ENCODE results near the gene GIMAP7. TPM values are rescaled to one million over a fixed set of nuclear protein-coding genes. Genes with fewer than 3 reads are reported as not detected.

Gene GIMAP7
- total RNA-seq, 1 experiment from 2014 or later, result 0.25 TPM

DNA sequence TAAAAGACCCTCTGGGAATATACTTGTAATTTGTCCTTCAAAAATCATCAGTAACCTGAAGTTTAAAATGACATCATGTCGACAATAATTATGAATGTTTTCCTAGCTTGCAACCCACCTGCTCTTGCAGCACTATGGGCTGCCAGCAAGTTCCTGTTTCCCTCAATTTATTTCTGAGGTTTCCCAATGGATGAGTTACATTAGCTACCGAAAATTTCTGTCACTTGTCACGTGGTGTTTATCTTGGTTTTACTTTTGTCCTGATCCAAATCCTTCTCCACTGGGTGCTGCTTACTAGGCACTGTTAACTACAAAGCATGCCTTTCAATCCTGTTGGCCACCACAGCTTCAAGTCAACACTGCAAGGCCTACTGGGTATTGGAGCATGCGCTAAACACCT is 32.8 kb upstream of the GIMAP7 start:
- CTCF ChIA-PET, result no interaction called here

More for the DNA sequence above, 32.8 kb upstream of the GIMAP7 start:
- ChIA-PET POLR2A (no interaction called here), RAD21 (ENCODE audit: low non-redundant PET in 1 of 2, low total read pairs in 2 of 2, uncharacterized antibody in 2 of 2, unreplicated experiment in 2 of 2) (no interaction called here)
- intact Hi-C loops (cut with micrococcal nuclease), result no loop called here
- no TSS peak for BruUV-seq (replicated peaks)
- H3K4me1 ChIP-seq (ENCODE audit: control insufficient read depth in 1 of 2, insufficient read depth in 2 of 2, low read length in 2 of 2), result peaks cover 0 to 3% of the 10 kb centered on the region in 2 experiments; a peak in 1 of 4 replicates
- H3K79me2 ChIP-seq (ENCODE audit: insufficient read depth, low read length), result no peaks in the 10 kb centered on the region
- H3K9me2 ChIP-seq (ENCODE audit: insufficient read depth), result no peaks in the 10 kb centered on the region
- TF ChIP-seq, protein P1, sequence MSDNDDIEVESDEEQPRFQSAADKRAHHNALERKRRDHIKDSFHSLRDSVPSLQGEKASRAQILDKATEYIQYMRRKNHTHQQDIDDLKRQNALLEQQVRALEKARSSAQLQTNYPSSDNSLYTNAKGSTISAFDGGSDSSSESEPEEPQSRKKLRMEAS (IDR thresholded peaks at IDR 0.05), result no peak
- TF ChIP-seq, protein P2, sequence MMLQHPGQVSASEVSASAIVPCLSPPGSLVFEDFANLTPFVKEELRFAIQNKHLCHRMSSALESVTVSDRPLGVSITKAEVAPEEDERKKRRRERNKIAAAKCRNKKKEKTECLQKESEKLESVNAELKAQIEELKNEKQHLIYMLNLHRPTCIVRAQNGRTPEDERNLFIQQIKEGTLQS (IDR thresholded peaks at IDR 0.05), result no peak
- TF ChIP-seq POLR2AphosphoS5 (IDR thresholded peaks at IDR 0.05; ENCODE audit: low read depth, low read length) (no peak), SIN3A (IDR thresholded peaks at IDR 0.05; ENCODE audit: low read depth) (no peak), FOSL1 (IDR thresholded peaks at IDR 0.05; ENCODE audit: low read depth) (no peak), ELF1 (IDR thresholded peaks at IDR 0.05; ENCODE audit: borderline replicate concordance, low read depth) (no peak), CEBPB (IDR thresholded peaks at IDR 0.05; ENCODE audit: low read depth) (no peak), ZNF274 (IDR thresholded peaks at IDR 0.05; ENCODE audit: low read depth, low read length) (no peak), YY1 (IDR thresholded peaks at IDR 0.05; ENCODE audit: extremely low read depth, insufficient replicate concordance, low read depth, low read length) (no peak), TCF7L2 (IDR thresholded peaks at IDR 0.05; ENCODE audit: borderline replicate concordance, extremely low read depth, insufficient read depth, insufficient read length) (no peak), EZH2 (IDR thresholded peaks at IDR 0.05) (no peak), EGR1 (IDR thresholded peaks at IDR 0.05; ENCODE audit: low read depth) (no peak), RAD21 (IDR thresholded peaks at IDR 0.05; ENCODE audit: low read depth) (no peak), SP1 (IDR thresholded peaks at IDR 0.05; ENCODE audit: low read depth) (no peak), POLR2A (IDR thresholded peaks at IDR 0.05; ENCODE audit: borderline replicate concordance, extremely low read depth, insufficient read depth, insufficient read length) (no peak), ZFX (IDR thresholded peaks at IDR 0.05) (no peak)
- TF ChIP-seq, protein P3, sequence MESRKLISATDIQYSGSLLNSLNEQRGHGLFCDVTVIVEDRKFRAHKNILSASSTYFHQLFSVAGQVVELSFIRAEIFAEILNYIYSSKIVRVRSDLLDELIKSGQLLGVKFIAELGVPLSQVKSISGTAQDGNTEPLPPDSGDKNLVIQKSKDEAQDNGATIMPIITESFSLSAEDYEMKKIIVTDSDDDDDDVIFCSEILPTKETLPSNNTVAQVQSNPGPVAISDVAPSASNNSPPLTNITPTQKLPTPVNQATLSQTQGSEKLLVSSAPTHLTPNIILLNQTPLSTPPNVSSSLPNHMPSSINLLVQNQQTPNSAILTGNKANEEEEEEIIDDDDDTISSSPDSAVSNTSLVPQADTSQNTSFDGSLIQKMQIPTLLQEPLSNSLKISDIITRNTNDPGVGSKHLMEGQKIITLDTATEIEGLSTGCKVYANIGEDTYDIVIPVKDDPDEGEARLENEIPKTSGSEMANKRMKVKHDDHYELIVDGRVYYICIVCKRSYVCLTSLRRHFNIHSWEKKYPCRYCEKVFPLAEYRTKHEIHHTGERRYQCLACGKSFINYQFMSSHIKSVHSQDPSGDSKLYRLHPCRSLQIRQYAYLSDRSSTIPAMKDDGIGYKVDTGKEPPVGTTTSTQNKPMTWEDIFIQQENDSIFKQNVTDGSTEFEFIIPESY (IDR thresholded peaks at IDR 0.05; ENCODE audit: extremely low read depth, insufficient replicate concordance, low read length), result no peak
- TF ChIP-seq, protein P4, sequence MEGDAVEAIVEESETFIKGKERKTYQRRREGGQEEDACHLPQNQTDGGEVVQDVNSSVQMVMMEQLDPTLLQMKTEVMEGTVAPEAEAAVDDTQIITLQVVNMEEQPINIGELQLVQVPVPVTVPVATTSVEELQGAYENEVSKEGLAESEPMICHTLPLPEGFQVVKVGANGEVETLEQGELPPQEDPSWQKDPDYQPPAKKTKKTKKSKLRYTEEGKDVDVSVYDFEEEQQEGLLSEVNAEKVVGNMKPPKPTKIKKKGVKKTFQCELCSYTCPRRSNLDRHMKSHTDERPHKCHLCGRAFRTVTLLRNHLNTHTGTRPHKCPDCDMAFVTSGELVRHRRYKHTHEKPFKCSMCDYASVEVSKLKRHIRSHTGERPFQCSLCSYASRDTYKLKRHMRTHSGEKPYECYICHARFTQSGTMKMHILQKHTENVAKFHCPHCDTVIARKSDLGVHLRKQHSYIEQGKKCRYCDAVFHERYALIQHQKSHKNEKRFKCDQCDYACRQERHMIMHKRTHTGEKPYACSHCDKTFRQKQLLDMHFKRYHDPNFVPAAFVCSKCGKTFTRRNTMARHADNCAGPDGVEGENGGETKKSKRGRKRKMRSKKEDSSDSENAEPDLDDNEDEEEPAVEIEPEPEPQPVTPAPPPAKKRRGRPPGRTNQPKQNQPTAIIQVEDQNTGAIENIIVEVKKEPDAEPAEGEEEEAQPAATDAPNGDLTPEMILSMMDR (IDR thresholded peaks at IDR 0.05 in 2 of 3, conservative IDR thresholded peaks at IDR 0.05 in 1 of 3; ENCODE audit: borderline replicate concordance in 1 of 3, insufficient read depth in 1 of 3, low read depth in 2 of 3, low read length in 2 of 3), result no peak
- TF ChIP-seq, protein P5, sequence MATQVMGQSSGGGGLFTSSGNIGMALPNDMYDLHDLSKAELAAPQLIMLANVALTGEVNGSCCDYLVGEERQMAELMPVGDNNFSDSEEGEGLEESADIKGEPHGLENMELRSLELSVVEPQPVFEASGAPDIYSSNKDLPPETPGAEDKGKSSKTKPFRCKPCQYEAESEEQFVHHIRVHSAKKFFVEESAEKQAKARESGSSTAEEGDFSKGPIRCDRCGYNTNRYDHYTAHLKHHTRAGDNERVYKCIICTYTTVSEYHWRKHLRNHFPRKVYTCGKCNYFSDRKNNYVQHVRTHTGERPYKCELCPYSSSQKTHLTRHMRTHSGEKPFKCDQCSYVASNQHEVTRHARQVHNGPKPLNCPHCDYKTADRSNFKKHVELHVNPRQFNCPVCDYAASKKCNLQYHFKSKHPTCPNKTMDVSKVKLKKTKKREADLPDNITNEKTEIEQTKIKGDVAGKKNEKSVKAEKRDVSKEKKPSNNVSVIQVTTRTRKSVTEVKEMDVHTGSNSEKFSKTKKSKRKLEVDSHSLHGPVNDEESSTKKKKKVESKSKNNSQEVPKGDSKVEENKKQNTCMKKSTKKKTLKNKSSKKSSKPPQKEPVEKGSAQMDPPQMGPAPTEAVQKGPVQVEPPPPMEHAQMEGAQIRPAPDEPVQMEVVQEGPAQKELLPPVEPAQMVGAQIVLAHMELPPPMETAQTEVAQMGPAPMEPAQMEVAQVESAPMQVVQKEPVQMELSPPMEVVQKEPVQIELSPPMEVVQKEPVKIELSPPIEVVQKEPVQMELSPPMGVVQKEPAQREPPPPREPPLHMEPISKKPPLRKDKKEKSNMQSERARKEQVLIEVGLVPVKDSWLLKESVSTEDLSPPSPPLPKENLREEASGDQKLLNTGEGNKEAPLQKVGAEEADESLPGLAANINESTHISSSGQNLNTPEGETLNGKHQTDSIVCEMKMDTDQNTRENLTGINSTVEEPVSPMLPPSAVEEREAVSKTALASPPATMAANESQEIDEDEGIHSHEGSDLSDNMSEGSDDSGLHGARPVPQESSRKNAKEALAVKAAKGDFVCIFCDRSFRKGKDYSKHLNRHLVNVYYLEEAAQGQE (IDR thresholded peaks at IDR 0.05; ENCODE audit: low read depth), result no peak
- H3K9ac ChIP-seq (ENCODE audit: low read length), result no peak overlapping the region
- no peak overlapping the region for H2AFZ ChIP-seq (ENCODE audit: low read depth, low read length, poor library complexity, severe bottlenecking)
- H3K27ac ChIP-seq (ENCODE audit: low read depth, low read length), result no peak overlapping the region
- peaks cover 35% of the 10 kb centered on the region for H3K27me3 ChIP-seq (ENCODE audit: insufficient read depth, low read length)
- H3K4me3 ChIP-seq (replicated peaks in 1 of 2; ENCODE audit: low read depth in 1 of 2, low read length in 2 of 2), result no peak overlapping the region
- no peaks in the 10 kb centered on the region for H4K20me1 ChIP-seq (ENCODE audit: insufficient read depth)
- no peaks in the 10 kb centered on the region for H3K36me3 ChIP-seq (ENCODE audit: control insufficient read depth in 1 of 2, insufficient read depth in 2 of 2, low read length in 2 of 2)
- H3K4me2 ChIP-seq (ENCODE audit: low read length), result no peak overlapping the region
- no peak for ATAC-seq
- no peak for DNase-seq (ENCODE audit: low read depth, low spot score)
- no peaks in the 10 kb centered on the region for H3K9me3 ChIP-seq (ENCODE audit: control insufficient read depth in 1 of 2, insufficient read depth in 1 of 2, low read depth in 1 of 2, low read length in 2 of 2)
